Stimulated activated CD8-positive, alpha-beta memory T cell treated with anti-CD3 and anti-CD28 coated beads, Interleukin-2, amount 100 ng/mL, for 48 hours (primary cell): ENCODE measurements around the gene CACNA2D3.

Experiments used
- DNase-seq, 2 donors: peaks; one replicate each; pipeline ENCODE4 v3.0.0-alpha.2; 2020; ENCODE audit warnings: low read depth in 2 of 2

Gene CACNA2D3

DNA sequence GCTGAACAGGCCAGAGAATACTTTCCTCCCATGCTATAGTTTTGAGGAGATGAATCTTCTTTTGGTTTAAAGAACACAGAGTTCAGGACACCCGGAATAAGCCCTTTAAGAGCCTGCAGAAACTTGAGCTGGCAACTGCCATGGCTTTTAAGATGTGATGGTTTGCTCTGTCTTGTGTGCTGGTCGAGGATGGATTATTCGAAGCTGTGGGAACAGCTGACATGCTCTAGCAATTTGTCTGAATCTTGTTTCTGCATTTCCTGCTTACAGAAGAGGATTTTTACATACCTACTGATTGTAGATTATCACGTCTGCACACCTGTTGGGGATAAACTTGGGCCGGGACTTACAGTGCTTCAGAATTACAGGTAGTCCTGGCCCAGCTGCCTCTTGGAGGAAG lies 408.6 kb downstream of the CACNA2D3 start:
- DNase-seq = no peak

DNA sequence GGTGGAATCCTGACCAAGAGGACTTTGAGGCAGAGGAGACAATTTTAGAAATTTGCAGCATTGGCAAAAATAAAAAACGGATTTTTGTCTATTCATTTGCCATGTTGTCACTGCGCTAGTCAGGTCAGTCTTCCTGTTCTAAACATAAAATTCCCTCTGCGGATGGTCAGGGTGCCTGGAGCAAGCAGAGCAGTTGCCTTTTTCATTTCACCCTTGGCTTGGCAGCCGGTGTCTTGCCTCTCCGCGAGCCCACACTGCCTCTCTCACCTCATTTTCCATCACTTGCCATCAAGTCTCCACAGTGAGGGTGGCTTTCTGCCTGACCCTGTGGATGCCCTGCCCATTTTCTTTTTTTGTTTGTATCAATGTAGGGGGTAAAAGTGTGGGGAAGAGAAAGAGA lies 409.4 kb downstream of the CACNA2D3 start:
- no peak for DNase-seq

DNA sequence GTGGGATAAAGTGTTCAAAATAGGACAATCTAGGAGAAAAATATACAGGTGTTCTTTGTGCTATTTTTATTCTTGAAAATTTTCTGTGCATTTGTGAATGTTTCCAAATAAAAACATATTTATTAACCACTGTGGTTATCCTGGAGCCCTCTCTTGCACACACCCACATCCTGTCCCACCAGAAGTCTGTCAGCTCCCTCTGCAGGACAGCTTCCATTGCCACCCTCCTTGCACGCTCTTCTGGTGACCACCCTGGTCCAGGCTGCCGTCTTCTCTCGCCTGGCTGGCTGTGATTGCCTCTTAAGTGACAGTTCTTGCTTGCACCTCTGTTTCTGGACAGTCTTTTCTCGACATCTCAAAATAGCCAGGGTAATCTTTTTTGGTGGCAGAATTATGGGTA lies 411.5 kb downstream of the CACNA2D3 start:
- no peak for DNase-seq

DNA sequence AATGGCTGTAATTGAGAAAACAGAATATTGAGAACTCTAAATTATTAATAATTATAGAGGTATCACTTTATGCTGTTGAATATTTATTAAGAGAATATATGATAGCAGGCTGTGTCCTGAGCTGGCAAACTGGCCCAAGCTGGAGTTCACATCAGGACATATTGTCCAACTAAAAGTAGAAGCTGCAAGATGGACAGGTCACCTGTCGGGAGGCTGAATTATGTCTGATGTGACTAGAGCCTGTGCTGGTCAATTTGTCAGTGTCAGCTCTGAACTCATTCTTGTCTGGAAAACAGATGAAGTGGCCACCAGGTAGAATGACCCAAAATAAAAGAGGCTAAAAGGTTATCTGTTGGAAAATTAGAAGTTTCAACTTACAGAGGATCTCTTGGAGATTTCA lies 413.3 kb downstream of the CACNA2D3 start:
- DNase-seq = no peak

DNA sequence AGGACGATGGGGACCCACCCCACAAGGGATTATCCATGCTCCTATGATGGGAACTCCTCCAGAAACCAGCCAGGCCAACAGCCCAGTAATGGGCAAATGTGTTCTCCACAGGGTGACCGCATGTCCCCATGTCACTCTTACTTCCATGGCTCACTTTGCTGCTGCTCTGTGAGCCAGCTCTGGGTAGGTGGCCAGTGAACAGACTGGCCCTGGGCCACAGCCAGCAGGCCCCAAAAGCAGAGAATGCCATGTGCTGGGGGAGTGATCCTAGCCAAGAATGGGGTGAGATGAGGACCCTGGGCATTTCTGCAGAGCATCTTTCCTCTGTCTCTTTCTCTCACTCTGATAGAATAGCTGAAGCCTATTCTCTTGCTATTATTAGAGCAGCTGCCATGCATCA lies 414.1 kb downstream of the CACNA2D3 start:
- no peak for DNase-seq

DNA sequence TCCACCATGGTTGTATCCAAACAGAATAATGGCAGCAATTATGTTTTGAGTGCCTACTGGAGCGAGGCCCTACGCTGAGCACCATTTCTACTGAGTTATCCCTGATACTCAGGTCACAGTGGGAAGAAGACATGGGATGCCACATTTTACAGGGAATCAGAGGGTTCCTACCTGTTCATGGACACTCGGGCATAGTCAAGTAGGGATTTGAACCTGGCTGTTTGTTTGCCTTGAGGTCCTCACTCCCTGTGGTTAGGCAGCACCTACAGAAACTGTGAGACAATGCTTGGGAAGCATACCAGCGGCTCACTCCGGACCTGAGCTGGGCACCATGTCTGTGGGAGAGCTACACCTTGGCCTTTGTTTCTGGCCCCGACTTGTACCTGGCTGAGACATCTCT lies 415.2 kb downstream of the CACNA2D3 start:
- no peak for DNase-seq

DNA sequence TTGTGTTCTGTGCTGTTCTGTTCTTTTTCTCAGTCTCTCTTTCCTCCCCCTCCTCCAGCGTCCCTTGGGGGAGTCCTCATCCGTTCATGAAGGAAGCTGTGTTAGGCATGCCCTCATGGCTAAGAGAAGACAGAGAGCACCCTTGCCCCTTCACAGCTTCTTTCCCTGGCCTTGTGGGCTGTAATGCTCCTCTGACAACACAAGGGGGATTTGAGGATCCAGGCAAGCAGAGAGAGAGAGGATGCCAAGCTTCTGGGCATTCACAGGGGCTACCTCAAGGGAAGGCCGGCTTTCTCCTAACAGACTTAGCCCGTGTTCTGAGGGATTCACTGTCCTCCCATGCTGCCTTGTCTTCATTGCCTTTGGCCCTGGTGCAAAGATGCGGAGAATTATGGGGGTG lies 416.0 kb downstream of the CACNA2D3 start:
- DNase-seq = no peak

DNA sequence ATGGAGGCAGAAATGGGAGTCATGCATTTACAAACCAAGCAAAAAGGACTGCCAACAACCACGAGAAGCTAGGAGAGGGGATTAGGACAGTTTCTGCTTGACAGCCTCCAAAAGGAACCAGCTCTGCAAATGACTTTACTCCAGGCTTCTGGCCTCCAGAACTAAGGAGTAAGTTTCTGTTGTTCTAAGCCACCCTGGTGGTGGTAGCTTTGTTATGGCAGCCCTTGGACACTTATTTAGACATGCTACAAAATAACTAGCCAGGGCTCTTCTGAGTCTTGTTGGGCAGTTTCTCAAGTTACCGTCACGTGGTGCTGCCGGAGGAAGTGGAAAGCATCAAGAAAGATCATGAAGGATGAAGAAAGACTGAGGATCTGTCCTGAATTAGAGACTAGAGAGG lies 419.0 kb downstream of the CACNA2D3 start:
- no peak for DNase-seq

DNA sequence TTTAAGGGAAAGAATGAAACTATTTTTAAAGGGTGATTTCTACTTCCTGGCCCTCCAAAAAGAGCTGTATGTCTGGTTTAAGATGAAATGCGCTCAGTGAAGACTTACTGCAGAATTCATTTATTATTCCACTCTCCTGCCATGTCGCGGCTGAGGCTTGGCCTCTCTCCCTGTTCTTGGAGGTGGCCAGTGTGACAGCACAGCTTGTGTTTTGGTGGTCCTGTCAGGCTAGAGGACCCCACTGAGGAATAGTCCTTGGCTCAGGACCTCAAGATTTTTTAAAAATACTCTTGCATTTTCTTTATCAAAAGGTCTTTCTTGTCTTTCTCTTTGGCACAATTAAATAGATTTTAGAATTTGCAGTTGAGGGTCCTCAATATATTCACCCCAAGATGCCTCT lies 421.1 kb downstream of the CACNA2D3 start:
- no peak for DNase-seq

DNA sequence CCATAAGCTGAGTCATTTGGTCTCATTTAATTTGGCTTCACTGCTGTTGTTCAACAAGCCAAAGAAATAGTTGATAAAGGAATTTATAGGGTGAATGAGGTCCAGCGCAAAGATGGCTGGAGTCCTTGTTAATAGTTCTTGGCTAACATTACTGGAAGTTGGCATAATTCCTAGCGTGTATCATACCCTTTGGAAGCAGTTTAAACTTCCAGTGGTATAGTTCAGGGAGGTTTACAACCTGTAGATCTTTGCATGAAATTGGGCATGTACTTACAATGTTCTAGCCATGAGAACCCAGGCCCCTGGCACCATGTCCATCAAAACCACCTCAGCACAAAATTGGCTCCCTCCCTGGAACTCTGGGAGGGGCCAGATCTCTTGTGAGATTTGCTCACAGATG lies 424.7 kb downstream of the CACNA2D3 start:
- DNase-seq = no peak

DNA sequence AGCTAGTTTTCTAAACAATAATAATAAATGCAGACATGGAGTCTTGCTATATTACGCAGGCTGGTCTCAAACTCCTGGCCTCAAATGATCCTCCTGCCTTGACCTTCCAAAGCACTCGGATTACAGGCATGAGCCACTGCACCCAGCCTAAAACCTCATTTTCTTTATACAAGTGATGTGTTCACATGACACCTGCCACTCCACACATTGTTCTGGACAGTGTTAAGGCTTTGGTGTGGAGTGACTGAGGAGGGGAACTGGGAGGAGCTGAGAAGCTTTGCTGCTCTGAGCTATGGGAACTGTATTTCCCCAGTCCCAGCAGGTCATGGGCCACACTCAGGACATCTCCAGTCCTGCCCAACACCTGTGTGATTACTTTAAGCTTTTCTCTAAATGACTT lies 425.5 kb downstream of the CACNA2D3 start:
- DNase-seq = no peak

DNA sequence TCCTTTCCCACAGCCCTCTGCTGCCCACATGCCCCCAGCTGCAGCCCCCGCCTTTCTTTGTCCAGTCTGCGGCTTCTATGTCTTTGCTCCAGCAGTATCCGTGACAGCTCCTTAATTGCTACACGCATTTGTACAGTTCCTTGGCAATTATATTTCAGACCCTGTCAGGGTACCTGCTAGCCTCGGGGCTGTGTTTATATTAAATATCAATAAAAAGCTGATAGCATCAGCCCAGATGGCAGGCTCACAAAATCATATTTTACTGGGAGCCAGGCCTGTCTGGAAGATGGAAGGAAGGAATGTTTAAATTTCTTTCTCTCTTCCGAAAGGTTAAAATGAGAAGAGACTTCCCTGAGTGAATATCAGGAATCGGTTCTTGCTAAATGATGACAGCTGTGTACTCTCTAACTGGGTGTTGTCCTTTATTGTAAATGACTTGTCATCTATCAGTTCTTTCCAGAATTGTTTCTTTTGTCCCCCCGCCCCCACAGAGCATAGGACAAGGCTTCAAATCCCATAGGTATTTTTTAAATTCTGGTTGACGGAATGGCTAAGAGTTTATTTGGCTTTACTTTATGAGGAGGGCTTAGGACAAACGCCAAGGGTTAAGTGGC lies 427.4 kb downstream of the CACNA2D3 start:
- DNase-seq = no peak

DNA sequence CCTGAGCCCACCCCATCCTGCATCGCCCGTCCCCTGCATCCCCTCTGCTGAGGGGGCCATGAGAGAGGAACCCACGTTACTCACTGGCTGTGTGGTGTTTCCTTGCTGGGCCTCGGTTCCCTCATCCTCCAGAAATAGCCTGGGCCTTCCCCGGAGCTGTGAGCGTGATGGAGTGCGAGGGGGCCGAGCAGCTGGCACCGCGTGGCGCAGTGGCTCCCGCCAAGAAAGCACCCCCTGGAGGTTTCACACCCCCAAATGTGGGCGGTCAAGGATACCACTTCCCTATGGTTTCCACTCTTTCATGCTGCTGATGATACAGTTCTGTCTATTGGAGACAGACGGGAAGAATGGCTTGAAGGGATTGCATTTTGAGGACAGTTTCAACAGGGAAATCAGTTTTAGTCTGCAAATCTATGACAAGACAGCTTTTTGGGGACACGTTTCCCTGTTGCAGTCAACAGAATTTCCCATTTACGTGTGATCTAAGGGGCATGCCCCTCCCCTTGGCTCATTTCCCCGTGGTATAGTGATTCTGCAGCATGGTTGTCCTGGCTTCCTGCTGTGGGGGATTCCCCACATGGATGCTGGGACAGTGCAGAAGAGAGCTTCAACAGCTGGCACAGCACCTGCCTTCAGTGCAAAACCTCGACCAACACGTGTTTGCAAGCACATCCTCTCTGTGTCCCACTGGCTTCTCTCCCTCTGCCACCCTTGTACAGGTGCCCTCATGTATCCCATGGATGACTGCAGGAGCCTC lies 428.0 kb downstream of the CACNA2D3 start:
- DNase-seq = no peak

DNA sequence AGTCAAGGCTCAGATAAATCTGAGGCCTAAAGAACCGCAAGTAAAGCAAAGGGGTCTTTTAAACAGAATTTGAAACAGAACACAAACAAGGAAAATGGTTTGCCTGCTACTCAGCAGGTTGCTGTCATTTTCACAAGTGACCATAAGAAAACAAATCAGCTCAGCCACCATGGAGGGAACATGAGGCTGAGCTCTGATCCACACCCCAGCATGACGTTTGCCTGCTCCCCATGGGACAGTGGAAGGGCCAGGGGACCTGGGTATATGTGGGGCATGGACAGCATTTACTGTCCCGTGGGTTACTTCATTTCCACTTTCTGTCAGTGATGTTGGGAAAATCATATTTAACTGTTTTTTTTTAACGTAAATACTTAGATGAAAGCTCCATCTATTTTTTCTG lies 434.3 kb downstream of the CACNA2D3 start:
- DNase-seq = no peak

DNA sequence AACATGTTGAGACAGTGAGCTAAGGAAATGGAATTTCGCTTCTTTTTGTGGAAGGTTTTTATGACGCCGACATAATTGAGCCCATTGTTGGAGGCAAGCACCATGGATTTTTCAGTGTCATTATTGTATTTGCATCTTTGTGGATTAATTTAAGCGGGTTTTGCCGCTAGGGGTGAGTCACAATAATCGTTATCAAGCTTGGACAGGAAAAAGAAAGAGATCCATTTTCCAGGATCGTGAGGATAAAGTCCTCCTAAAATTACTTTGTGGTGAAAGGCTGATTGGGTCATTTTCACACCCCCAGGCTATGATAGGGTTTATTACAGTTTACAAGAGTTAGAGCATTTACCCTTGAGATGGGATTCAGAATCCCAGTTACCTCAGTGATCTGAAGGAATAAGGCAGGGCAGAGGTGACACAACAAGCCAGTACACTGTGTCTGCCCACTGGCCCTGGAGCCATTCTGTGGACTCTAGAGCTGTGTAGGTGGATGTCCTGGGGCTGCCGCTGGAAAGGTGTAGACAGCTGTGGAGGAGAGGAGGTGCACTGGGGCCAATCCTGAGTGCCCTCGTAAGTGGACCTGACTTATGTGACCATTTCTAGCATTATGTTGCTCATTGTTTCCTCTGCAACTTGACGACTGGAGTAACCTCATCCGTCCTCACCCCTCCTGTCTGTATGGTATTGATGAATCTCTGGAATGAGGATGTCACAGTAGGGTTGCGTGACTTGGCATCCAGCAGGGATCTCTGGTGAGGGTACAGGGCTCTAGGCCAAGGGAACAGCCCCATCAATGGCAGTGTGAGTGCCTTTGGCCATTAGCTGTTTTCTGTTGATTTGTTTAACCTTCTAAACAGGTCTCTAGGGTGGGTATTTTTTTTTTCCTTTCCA lies 435.4 kb downstream of the CACNA2D3 start:
- DNase-seq = no peak

DNA sequence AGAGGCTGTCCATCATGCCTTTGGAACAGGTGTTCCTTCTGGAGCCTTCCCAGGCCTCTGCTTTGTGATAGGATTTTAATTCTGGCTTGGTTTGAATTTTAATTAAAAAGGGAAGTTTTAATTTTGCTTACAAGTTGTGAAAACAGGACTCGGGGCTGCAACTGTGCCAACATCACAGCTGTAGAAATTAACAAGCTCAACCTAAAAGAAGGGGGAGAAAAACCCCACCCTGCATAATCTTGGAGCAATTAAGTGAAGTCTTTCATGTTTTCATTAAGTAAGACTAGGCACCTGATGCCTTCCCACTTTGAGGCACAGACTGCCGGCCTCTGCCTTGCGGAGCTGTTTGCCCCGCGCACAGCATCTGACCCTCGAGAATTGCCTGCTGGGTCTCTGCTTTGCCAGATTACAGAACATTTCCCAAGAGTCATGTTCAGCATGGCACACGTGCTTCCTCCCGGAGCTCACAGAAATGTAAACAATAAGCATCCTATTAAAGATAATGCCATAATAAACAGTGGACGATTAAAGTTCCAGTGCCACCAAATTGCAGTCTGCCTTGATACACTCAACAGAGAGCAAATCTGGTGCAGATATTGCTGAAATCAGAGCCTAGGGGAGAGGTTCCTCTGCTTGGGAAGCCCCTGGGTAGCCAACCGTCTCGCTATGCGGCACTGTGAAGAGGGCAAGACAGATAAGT lies 441.3 kb downstream of the CACNA2D3 start:
- no peak for DNase-seq

DNA sequence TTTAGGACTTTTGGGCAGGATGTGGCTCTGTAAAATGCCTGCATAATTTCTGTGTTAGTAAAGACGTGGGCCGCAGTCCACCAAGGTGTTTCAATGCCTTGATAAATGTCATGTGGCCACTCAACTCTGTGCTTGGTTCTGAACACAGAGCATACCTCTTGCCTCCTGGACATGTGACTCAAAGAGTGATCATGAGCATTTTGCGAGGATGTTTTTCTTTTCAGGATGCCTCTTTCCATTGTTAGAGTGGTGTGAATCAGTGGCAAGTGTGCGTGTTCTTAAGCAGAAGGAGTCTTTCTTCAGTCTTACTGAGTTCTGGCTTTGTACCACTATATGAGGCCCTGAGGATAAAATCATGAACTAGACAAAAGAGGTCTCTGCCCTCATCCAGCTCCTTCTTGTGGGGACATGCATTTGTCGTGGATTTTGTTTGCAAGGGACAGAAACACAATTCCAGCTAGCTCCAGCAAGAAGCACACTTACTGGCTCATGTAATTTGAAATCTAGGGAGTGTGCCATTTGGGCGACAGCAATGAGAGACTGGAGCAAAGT lies 442.1 kb downstream of the CACNA2D3 start:
- DNase-seq = no peak

DNA sequence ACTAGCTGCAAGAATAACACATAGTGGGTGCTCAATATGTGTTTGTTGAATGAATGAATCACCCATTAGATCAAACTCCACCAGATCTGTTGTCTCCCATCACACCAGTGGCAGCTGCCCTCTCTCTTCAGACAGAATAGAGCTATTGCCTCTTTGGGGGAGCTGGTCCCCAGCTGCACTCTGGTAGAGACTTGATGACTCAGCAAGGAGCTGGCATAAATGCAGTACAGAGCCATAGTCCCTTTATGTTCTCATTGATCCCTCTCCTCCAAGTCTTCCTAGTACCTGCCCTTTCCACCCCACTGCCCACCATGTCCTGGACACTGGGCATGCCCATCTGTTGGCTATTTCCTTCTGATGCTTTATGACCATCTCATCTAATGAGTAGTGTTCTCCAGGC lies 443.6 kb downstream of the CACNA2D3 start:
- DNase-seq = no peak

DNA sequence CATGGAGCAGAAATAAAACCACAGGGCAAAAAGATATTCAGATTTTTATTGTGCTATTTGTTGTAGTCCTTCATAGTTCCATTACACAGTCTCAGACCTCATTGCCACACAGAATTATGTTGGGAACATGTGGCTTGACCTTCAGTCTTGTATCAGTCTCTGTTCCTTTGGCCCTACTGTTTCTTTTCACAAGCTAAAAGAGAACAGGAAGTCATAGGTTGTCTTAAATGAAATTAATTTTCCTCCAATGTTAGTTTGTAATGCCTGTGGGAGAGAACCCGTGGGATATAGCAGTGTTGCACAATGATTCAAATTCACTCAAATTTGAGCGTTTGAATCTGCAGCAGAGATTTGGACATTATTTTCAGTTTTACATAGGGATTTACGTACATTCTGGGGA lies 445.6 kb downstream of the CACNA2D3 start:
- no peak for DNase-seq

DNA sequence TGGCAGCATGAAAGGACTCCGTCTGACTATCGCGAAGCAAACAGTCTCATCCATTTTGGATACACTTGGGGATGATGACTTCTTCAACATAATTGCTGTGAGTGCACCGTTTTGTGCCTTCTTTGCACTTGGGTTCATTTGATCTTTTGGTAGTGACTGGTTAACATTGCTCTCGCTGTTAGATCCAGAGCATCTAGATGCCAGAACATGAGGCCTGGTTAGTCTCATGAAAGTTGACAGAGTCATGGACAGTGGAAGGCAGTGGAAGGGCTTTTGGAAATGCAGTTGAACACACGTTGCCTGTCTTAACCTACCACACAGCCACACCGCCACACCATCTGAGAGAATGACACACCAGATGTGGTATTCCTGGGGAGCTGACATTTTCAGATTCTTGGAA lies 447.7 kb downstream of the CACNA2D3 start:
- DNase-seq = no peak

DNA sequence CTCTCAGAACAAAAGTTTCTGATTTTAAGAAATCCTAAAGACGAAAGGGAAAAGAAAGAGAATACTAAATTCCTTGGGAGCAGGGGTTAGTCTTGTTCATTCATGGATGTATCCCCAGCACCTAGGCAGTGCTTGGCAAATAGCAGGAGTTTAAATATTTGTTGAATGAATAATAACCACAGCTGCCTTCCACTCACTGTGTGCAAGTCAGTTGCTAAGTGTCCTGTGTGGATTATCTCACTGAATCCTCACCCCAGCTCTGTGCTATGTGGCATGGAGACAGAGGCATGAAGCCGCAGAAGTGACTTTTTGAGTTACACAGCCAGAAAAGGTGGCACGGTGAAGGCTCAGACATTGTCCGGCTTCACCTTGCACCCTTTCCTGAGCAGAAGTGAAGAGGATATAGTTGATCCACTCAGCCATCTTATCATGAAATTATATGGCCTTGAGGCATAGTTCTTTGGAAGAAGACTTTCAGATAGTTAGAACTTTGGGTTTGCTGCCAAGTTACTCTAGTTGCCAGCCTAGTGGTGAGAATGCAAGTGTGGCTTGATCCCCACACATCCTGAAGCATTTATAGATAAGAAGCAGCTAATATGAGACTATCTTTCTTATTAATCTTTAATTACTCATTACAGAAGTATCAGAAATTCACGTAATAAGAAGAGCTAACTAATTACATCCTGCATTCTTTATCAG lies 450.0 kb downstream of the CACNA2D3 start:
- DNase-seq = no peak
